Activated CD8-positive, alpha-beta T cell treated with anti-CD3 and anti-CD28 coated beads for 36 hours (primary cell): ENCODE measurements around the gene PTPN6. TPM values are rescaled to one million over a fixed set of nuclear protein-coding genes. Genes with fewer than 3 reads are reported as not detected.
A peak's percentile ranks its signal among the peaks of the same experiment; 100 is the strongest.

Source experiments
- ATAC-seq: fragments of 200-7000 bp; cut with Tn5 transposase; one replicate; pipeline ENCODE4 v1.10.0; 2021; ENCODE audit warnings: mild to moderate bottlenecking, moderate library complexity
- CTCF ChIA-PET: fragments of 350-600 bp; sonication (Branson Sonifier 250); formaldehyde crosslinking; loops from one replicate; lab custom pipeline; 2021; ENCODE audit warnings: antibody characterized with exemption; lab: Charles Lee
- POLR2A ChIA-PET: fragments of 350-600 bp; sonication (Branson Sonifier 250); formaldehyde crosslinking; loops from one replicate; lab custom pipeline; 2021; ENCODE audit warnings: antibody characterized with exemption; lab: Charles Lee
- DNase-seq: peaks from one replicate; pipeline ENCODE4 v3.0.0-alpha.2; 2020
- H3K27ac Mint-ChIP-seq: one replicate; pipeline ENCODE4 v1.8.0; 2021; ENCODE audit warnings: mild to moderate bottlenecking, mixed read lengths
- H3K27me3 Mint-ChIP-seq: one replicate; pipeline ENCODE4 v1.8.0; 2021; ENCODE audit warnings: mixed read lengths
- H3K36me3 Mint-ChIP-seq: one replicate; pipeline ENCODE4 v1.8.0; 2021; ENCODE audit warnings: low read depth, mixed read lengths
- H3K4me1 Mint-ChIP-seq: one replicate; pipeline ENCODE4 v1.8.0; 2021; ENCODE audit warnings: low read depth, mixed read lengths
- H3K4me3 Mint-ChIP-seq: one replicate; pipeline ENCODE4 v1.8.0; 2021; ENCODE audit warnings: mild to moderate bottlenecking, moderate library complexity, mixed read lengths
- H3K9me3 Mint-ChIP-seq: one replicate; pipeline ENCODE4 v1.8.0; 2021; ENCODE audit warnings: mixed read lengths
- CTCF ChIP-seq: fragments of 200-600 bp; IDR thresholded peaks from one replicate; pipeline ENCODE4 v1.8.0; 2022; ENCODE audit warnings: antibody characterized with exemption, mild to moderate bottlenecking
- intact Hi-C: fragments of 100-400 bp; cut with micrococcal nuclease; formaldehyde crosslinking; loops from one replicate; pipeline ENCODE4 v1.10.0; 2022
- total RNA-seq, 2 experiments: library from RNA; stranded (reverse); gene quantifications; one replicate each; pipeline ENCODE4 v1.2.3, GENCODE V29; 2021

PTPN6 gene
- total RNA-seq, 2 experiments from 2014 or later, result 485 to 489 TPM

DNA sequence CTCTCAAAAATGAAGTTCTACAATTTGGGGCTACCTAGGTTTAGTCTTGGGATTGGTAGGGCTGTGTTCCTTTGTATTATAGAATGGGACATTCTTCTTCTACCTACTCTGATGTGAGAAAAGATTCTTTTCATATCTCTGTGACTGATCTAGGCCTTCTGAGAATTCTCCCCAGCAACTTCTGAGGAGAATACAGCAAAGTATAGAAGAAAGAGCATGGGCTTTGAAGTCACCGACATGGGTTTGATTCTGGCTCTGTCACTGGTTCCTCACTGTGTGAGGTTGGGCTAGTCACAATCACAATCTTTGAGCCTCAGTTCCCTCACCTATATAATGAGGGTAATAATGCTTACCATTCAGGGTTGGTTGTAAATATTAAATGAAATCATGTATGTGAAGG lies 18.4 kb upstream of the PTPN6 start:
- no peak for DNase-seq
- no peak for ATAC-seq
- no peaks in the 10 kb centered on the region for H3K27me3 Mint-ChIP-seq
- H3K4me3 Mint-ChIP-seq, result no peak overlapping the region
- H3K9me3 Mint-ChIP-seq, result no peaks in the 10 kb centered on the region
- H3K4me1 Mint-ChIP-seq, result peaks cover 69% of the 10 kb centered on the region
- POLR2A ChIA-PET, result interaction anchor here (1.9 to 36.0 kb wide), 2 partner anchors 16 to 22 kb away, joined by 5 to 1266 read pairs; partner anchors contain the start of genes C12orf57, PTPN6 and RNU7-1
- H3K36me3 Mint-ChIP-seq, result peaks cover 30% of the 10 kb centered on the region
- CTCF ChIA-PET, result interaction anchor here (0.8 to 22.8 kb wide), 4 partner anchors 9 to 88 kb away, joined by 3 to 460 read pairs (median 3); no protein-coding TSS in a partner anchor
- peak overlapping the region; percentile 82 for H3K27ac Mint-ChIP-seq
- no peak for TF ChIP-seq CTCF
- intact Hi-C loops, result no loop called here

DNA sequence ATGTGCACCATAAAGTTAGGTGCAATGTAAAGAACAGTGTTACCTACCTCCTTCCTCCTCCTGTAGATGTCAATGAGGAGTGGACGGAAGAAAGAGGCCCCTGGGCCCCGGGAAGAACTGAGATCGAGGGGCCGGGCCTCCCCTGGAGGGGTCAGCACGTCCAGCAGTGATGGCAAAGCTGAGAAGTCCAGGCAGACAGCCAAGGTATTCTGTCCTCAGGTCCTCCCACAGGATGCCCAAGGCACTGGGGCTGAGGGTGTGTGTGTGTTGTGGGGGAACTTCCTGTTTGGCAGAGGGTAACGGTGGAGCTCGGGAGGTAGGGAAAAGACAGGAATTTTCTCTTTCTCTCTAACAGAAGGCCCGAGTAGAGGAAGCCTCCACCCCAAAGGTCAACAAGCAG lies 17.0 kb upstream of the PTPN6 start:
- Mint-ChIP-seq H3K27ac (peak overlapping the region; percentile 75), H3K4me1 (peaks cover 70% of the 10 kb centered on the region), H3K36me3 (peaks cover 29% of the 10 kb centered on the region), H3K9me3 (no peaks in the 10 kb centered on the region), H3K27me3 (no peaks in the 10 kb centered on the region), H3K4me3 (no peak overlapping the region)
- DNase-seq, result no peak
- intact Hi-C loops, result no loop called here
- ChIA-PET POLR2A (interaction anchor here (0.6 to 36.0 kb wide), 9 partner anchors 9 to 72 kb away, joined by 3 to 1266 read pairs (median 3); partner anchors contain the start of genes C12orf57, EMG1, PHB2 and PTPN6), CTCF (interaction anchor here (0.6 to 22.8 kb wide), 4 partner anchors 7 to 26 kb away, joined by 3 to 460 read pairs (median 56); partner anchors contain the start of gene ATN1)
- TF ChIP-seq CTCF, result no peak
- no peak for ATAC-seq

GRCh38 chr12:6935371-6936193 lies 15.6 kb upstream of the PTPN6 start:
- H3K4me1 Mint-ChIP-seq, result peaks cover 61% of the 10 kb centered on the region
- POLR2A ChIA-PET, result interaction anchor here (0.8 to 36.0 kb wide), 8 partner anchors 9 to 82 kb away, joined by 3 to 1266 read pairs (median 9); partner anchors contain the start of genes ATN1, C12orf57, EMG1 and LRRC23

DNA sequence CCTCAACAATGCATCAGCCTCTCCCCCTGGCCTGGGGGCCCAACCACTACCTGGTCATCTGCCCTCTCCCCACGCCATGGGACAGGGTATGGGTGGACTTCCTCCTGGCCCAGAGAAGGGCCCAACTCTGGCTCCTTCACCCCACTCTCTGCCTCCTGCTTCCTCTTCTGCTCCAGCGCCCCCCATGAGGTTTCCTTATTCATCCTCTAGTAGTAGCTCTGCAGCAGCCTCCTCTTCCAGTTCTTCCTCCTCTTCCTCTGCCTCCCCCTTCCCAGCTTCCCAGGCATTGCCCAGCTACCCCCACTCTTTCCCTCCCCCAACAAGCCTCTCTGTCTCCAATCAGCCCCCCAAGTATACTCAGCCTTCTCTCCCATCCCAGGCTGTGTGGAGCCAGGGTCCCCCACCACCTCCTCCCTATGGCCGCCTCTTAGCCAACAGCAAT lies 14.9 kb upstream of the PTPN6 start:
- H3K4me3 Mint-ChIP-seq, result peak overlapping the region; percentile 83
- peaks cover 56% of the 10 kb centered on the region for H3K4me1 Mint-ChIP-seq
- H3K27ac Mint-ChIP-seq, result peak overlapping the region; percentile 98
- no peaks in the 10 kb centered on the region for H3K27me3 Mint-ChIP-seq
- intact Hi-C loops, result no loop called here
- CTCF ChIA-PET, result interaction anchor here (0.9 to 22.8 kb wide), 7 partner anchors 10 to 107 kb away, joined by 3 to 460 read pairs (median 26); partner anchors contain the start of genes ATN1 and SPSB2
- ATAC-seq (no peak), DNase-seq (no peak)
- POLR2A ChIA-PET, result interaction anchor here (1.3 to 36.0 kb wide), 6 partner anchors 10 to 82 kb away, joined by 3 to 1266 read pairs (median 50); partner anchors contain the start of genes ATN1, C12orf57, EMG1 and PHB2
- peaks cover 35% of the 10 kb centered on the region for H3K36me3 Mint-ChIP-seq
- no peak for TF ChIP-seq CTCF
- H3K9me3 Mint-ChIP-seq, result no peaks in the 10 kb centered on the region

More at GRCh38 chr12:6935371-6936193, 15.6 kb upstream of the PTPN6 start:
- peak overlapping the region; percentile 98 for H3K27ac Mint-ChIP-seq
- no peak for TF ChIP-seq CTCF
- H3K27me3 Mint-ChIP-seq, result no peaks in the 10 kb centered on the region
- no peak for ATAC-seq
- H3K4me3 Mint-ChIP-seq, result peak overlapping the region; percentile 83
- intact Hi-C loops, result no loop called here
- H3K9me3 Mint-ChIP-seq, result no peaks in the 10 kb centered on the region
- CTCF ChIA-PET, result interaction anchor here (0.9 to 22.8 kb wide), 7 partner anchors 9 to 107 kb away, joined by 3 to 460 read pairs (median 26); partner anchors contain the start of genes ATN1 and SPSB2
- peaks cover 35% of the 10 kb centered on the region for H3K36me3 Mint-ChIP-seq
- DNase-seq, result no peak
